ENCODE results near the gene NEAT1. TPM values are rescaled to one million over a fixed set of nuclear protein-coding genes. Genes with fewer than 3 reads are reported as not detected.

Gene NEAT1
- total and polyA plus RNA-seq, 9 of the 15 experiments (the other 6 are each of a cell fraction or from before 2014, with no cell fraction given), result 20.1 to 389 (median 62.8) TPM

DNA sequence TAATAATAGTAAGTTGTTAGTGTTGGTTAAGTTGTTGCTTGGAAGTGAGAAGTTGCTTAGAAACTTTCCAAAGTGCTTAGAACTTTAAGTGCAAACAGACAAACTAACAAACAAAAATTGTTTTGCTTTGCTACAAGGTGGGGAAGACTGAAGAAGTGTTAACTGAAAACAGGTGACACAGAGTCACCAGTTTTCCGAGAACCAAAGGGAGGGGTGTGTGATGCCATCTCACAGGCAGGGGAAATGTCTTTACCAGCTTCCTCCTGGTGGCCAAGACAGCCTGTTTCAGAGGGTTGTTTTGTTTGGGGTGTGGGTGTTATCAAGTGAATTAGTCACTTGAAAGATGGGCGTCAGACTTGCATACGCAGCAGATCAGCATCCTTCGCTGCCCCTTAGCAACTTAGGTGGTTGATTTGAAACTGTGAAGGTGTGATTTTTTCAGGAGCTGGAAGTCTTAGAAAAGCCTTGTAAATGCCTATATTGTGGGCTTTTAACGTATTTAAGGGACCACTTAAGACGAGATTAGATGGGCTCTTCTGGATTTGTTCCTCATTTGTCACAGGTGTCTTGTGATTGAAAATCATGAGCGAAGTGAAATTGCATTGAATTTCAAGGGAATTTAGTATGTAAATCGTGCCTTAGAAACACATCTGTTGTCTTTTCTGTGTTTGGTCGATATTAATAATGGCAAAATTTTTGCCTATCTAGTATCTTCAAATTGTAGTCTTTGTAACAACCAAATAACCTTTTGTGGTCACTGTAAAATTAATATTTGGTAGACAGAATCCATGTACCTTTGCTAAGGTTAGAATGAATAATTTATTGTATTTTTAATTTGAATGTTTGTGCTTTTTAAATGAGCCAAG, 2.7 kb downstream of the NEAT1 start (continued):
- TF ChIP-seq FOXA3 (CRISPR knock-in tag; conservative IDR thresholded peaks at IDR 0.05 in 1 of 2, IDR thresholded peaks at IDR 0.05 in 1 of 2) (no peak; a peak in 1 of 4 replicates), EP300 (IDR thresholded peaks at IDR 0.05; ENCODE audit: low read length) (no peak), SRSF1 (IDR thresholded peaks at IDR 0.05; ENCODE audit: low read depth, low read length) (no peak), SUPT5H (IDR thresholded peaks at IDR 0.05) (peak; percentile 69), LCOR (CRISPR knock-in tag; IDR thresholded peaks at IDR 0.05) (no peak), FOXK1 (CRISPR knock-in tag; IDR thresholded peaks at IDR 0.05; ENCODE audit: borderline replicate concordance) (peak; percentile 88; the same call in 1 of the 2 replicates), NR4A1 (CRISPR knock-in tag; IDR thresholded peaks at IDR 0.05) (peak; percentile 42; the same call in 1 of the 2 replicates), NR4A1 (tag; IDR thresholded peaks at IDR 0.05) (no peak), PHF8 (IDR thresholded peaks at IDR 0.05; ENCODE audit: borderline replicate concordance, low read length) (no peak), ZKSCAN3 (CRISPR knock-in tag; IDR thresholded peaks at IDR 0.05) (no peak), MAZ (CRISPR knock-in tag; conservative IDR thresholded peaks at IDR 0.05 in 1 of 2, IDR thresholded peaks at IDR 0.05 in 1 of 2) (peak in 1 of 2 experiments; percentile 33; a peak in 2 of 4 replicates), ZBTB17 (CRISPR knock-in tag; IDR thresholded peaks at IDR 0.05) (0 out of 2 replicates have a peak, but pooled peaks have one; percentile 43), ZFP1 (CRISPR knock-in tag; IDR thresholded peaks at IDR 0.05) (no peak; the same call in 1 of the 2 replicates)
- TF ChIP-seq, protein P1, sequence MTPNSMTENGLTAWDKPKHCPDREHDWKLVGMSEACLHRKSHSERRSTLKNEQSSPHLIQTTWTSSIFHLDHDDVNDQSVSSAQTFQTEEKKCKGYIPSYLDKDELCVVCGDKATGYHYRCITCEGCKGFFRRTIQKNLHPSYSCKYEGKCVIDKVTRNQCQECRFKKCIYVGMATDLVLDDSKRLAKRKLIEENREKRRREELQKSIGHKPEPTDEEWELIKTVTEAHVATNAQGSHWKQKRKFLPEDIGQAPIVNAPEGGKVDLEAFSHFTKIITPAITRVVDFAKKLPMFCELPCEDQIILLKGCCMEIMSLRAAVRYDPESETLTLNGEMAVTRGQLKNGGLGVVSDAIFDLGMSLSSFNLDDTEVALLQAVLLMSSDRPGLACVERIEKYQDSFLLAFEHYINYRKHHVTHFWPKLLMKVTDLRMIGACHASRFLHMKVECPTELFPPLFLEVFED (CRISPR knock-in tag; conservative IDR thresholded peaks at IDR 0.05), result peak; percentile 96
- TF ChIP-seq, protein P2, sequence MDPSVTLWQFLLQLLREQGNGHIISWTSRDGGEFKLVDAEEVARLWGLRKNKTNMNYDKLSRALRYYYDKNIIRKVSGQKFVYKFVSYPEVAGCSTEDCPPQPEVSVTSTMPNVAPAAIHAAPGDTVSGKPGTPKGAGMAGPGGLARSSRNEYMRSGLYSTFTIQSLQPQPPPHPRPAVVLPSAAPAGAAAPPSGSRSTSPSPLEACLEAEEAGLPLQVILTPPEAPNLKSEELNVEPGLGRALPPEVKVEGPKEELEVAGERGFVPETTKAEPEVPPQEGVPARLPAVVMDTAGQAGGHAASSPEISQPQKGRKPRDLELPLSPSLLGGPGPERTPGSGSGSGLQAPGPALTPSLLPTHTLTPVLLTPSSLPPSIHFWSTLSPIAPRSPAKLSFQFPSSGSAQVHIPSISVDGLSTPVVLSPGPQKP (CRISPR knock-in tag; IDR thresholded peaks at IDR 0.05), result no peak
- TF ChIP-seq, protein P3, sequence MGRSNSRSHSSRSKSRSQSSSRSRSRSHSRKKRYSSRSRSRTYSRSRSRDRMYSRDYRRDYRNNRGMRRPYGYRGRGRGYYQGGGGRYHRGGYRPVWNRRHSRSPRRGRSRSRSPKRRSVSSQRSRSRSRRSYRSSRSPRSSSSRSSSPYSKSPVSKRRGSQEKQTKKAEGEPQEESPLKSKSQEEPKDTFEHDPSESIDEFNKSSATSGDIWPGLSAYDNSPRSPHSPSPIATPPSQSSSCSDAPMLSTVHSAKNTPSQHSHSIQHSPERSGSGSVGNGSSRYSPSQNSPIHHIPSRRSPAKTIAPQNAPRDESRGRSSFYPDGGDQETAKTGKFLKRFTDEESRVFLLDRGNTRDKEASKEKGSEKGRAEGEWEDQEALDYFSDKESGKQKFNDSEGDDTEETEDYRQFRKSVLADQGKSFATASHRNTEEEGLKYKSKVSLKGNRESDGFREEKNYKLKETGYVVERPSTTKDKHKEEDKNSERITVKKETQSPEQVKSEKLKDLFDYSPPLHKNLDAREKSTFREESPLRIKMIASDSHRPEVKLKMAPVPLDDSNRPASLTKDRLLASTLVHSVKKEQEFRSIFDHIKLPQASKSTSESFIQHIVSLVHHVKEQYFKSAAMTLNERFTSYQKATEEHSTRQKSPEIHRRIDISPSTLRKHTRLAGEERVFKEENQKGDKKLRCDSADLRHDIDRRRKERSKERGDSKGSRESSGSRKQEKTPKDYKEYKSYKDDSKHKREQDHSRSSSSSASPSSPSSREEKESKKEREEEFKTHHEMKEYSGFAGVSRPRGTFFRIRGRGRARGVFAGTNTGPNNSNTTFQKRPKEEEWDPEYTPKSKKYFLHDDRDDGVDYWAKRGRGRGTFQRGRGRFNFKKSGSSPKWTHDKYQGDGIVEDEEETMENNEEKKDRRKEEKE (IDR thresholded peaks at IDR 0.05; ENCODE audit: borderline replicate concordance in 1 of 2, control insufficient read depth in 1 of 2, low read depth in 2 of 2, low read length in 1 of 2), result peak in 1 of 2 experiments; percentile 95; a peak in 2 of 4 replicates
- TF ChIP-seq, protein P4, sequence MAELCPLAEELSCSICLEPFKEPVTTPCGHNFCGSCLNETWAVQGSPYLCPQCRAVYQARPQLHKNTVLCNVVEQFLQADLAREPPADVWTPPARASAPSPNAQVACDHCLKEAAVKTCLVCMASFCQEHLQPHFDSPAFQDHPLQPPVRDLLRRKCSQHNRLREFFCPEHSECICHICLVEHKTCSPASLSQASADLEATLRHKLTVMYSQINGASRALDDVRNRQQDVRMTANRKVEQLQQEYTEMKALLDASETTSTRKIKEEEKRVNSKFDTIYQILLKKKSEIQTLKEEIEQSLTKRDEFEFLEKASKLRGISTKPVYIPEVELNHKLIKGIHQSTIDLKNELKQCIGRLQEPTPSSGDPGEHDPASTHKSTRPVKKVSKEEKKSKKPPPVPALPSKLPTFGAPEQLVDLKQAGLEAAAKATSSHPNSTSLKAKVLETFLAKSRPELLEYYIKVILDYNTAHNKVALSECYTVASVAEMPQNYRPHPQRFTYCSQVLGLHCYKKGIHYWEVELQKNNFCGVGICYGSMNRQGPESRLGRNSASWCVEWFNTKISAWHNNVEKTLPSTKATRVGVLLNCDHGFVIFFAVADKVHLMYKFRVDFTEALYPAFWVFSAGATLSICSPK (IDR thresholded peaks at IDR 0.05; ENCODE audit: borderline replicate concordance), result no peak
- TF ChIP-seq, protein P5, sequence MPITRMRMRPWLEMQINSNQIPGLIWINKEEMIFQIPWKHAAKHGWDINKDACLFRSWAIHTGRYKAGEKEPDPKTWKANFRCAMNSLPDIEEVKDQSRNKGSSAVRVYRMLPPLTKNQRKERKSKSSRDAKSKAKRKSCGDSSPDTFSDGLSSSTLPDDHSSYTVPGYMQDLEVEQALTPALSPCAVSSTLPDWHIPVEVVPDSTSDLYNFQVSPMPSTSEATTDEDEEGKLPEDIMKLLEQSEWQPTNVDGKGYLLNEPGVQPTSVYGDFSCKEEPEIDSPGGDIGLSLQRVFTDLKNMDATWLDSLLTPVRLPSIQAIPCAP (CRISPR knock-in tag; IDR thresholded peaks at IDR 0.05; ENCODE audit: borderline replicate concordance), result 0 out of 2 replicates have a peak, but pooled peaks have one; percentile 19

Measured in K562 (cell line).